DMS153 treated with DMSO at 0.1 percent for 48 hours (cell line): Measurements from ENCODE around the gene EFNB2.

Experiments
- DNase-seq: peaks from one replicate; lab custom pipeline; 2025; ENCODE audit not compliant: unreplicated experiment; lab: John Stamatoyannopoulos, UW

EFNB2 gene

GRCh38 chr13:106526738-106527444 is 8.6 kb downstream of the EFNB2 start:
- DNase-seq = no peak

GRCh38 chr13:106525865-106526264 is 9.6 kb downstream of the EFNB2 start:
- no peak for DNase-seq

- DNase-seq = no peak
These were observed 11.4 kb downstream of the EFNB2 start for GRCh38 chr13:106524108-106524507.

- DNase-seq = no peak
These were observed 11.9 kb downstream of the EFNB2 start for GRCh38 chr13:106523576-106523975.

GRCh38 chr13:106522898-106523525 is 12.4 kb downstream of the EFNB2 start:
- no peak for DNase-seq

GRCh38 chr13:106522112-106522705 is 13.3 kb downstream of the EFNB2 start:
- no peak for DNase-seq

GRCh38 chr13:106521095-106521799 is 14.2 kb downstream of the EFNB2 start:
- no peak for DNase-seq

GRCh38 chr13:106520251-106521054 is 15.0 kb downstream of the EFNB2 start:
- DNase-seq = no peak

GRCh38 chr13:106518512-106518911 is 16.9 kb downstream of the EFNB2 start:
- DNase-seq = no peak

- no peak for DNase-seq
These were observed 18.2 kb downstream of the EFNB2 start for GRCh38 chr13:106517109-106517847.

GRCh38 chr13:106515635-106516254 is 19.7 kb downstream of the EFNB2 start:
- no peak for DNase-seq

- DNase-seq = no peak
These were observed 20.4 kb downstream of the EFNB2 start for GRCh38 chr13:106514928-106515634.

- no peak for DNase-seq
These were observed 22.2 kb downstream of the EFNB2 start for GRCh38 chr13:106513025-106513983.

- DNase-seq = no peak
These were observed 27.7 kb downstream of the EFNB2 start for GRCh38 chr13:106507560-106508274.

- no peak for DNase-seq
These were observed 29.2 kb downstream of the EFNB2 start for GRCh38 chr13:106506286-106506685.

- DNase-seq = no peak
These were observed 29.7 kb downstream of the EFNB2 start for GRCh38 chr13:106505732-106506131.

GRCh38 chr13:106505295-106505694 is 30.2 kb downstream of the EFNB2 start:
- no peak for DNase-seq
